HFFc6 (cell line): ENCODE measurements around the gene ORM2. TPM values are rescaled to one million over a fixed set of nuclear protein-coding genes. Genes with fewer than 3 reads are reported as not detected.

Source experiments
- DNase-seq: peaks from one replicate; pipeline ENCODE4 v3.0.0-alpha.2; 2018
- H3K27ac Mint-ChIP-seq: 2 replicates; pipeline ENCODE4 v1.8.0; 2020; ENCODE audit warnings: mild to moderate bottlenecking, mixed read lengths
- H3K27me3 Mint-ChIP-seq: 2 replicates; pipeline ENCODE4 v1.8.0; 2021; ENCODE audit warnings: mild to moderate bottlenecking, moderate library complexity, mixed read lengths; ENCODE audit not compliant: insufficient read depth
- H3K36me3 Mint-ChIP-seq: 2 replicates; pipeline ENCODE4 v1.8.0; 2021; ENCODE audit warnings: low read depth, mixed read lengths
- H3K4me1 Mint-ChIP-seq: 2 replicates; pipeline ENCODE4 v1.8.0; 2020; ENCODE audit warnings: low read depth, mixed read lengths
- H3K4me3 Mint-ChIP-seq: 2 replicates; pipeline ENCODE4 v1.8.0; 2020; ENCODE audit warnings: mild to moderate bottlenecking, moderate library complexity, mixed read lengths
- H3K9me3 Mint-ChIP-seq: 2 replicates; pipeline ENCODE4 v1.8.0; 2020; ENCODE audit warnings: mild to moderate bottlenecking, mixed read lengths
- total RNA-seq, 6 experiments: library from RNA; stranded (reverse); fragmentation: NEBNext Ultra II Directional; extraction: Animal tissue kit (Norgen Biotek cat#: 25700); gene quantifications; 2 replicates in 1 of 6; 3 replicates in 5 of 6; pipeline ENCODE4 v1.2.3, GENCODE V29; 2021
- TF ChIP-seq, protein P1 (sequence below): fragments of 200-600 bp; sonication (generic); IDR thresholded peaks from 2 replicates; pipeline ENCODE4 v1.5.0; 2021; ENCODE audit warnings: antibody characterized with exemption, mild to moderate bottlenecking

The ORM2 gene
- total RNA-seq, 6 experiments from 2014 or later: not detected

DNA sequence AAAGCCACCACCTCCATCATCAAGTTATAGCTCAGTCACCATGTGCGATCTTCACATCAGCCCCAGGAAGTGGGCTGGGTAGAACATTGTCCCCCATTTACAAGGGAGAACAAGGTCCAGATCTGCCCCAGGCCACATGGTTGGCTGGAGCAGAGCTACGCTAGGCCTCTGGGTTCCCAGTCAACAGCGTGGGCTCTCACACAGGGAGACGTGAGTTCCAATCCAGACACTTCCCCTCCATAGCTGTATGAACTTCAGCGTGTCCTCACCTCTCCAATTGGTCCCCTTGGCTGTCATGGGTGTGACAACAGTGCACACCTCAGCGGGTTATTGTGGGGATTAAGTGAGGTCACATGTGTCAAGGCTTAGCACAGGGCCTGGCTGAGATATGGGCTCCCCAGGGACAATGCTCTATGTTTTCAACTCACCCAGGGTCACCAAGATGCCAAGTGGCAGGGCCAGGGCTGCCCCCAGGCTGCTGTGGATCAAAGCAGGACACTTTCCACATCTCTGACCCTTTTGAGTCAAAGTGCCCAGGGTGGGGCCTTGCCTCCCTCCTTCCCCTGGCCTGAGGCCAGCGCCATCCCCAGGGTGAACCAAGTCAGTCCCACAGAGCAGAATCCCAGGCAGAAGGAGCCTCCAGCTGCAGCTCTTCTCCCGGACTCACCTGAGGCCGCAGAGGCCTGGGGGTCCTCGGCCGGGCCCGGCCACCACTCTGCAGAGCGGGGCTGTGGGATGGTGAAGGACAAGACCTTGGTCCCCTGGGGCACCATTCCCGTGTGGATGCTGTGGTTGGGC lies 38.3 kb downstream of the ORM2 start:
- peaks cover 56% of the 10 kb centered on the region for H3K4me1 Mint-ChIP-seq
- no peak for DNase-seq
- H3K9me3 Mint-ChIP-seq: no peaks in the 10 kb centered on the region
- no peak overlapping the region for H3K27ac Mint-ChIP-seq
- peaks cover 3% of the 10 kb centered on the region for H3K27me3 Mint-ChIP-seq
- peaks cover 14% of the 10 kb centered on the region for H3K36me3 Mint-ChIP-seq
- TF ChIP-seq, protein P1, sequence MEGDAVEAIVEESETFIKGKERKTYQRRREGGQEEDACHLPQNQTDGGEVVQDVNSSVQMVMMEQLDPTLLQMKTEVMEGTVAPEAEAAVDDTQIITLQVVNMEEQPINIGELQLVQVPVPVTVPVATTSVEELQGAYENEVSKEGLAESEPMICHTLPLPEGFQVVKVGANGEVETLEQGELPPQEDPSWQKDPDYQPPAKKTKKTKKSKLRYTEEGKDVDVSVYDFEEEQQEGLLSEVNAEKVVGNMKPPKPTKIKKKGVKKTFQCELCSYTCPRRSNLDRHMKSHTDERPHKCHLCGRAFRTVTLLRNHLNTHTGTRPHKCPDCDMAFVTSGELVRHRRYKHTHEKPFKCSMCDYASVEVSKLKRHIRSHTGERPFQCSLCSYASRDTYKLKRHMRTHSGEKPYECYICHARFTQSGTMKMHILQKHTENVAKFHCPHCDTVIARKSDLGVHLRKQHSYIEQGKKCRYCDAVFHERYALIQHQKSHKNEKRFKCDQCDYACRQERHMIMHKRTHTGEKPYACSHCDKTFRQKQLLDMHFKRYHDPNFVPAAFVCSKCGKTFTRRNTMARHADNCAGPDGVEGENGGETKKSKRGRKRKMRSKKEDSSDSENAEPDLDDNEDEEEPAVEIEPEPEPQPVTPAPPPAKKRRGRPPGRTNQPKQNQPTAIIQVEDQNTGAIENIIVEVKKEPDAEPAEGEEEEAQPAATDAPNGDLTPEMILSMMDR: no peak
- H3K4me3 Mint-ChIP-seq: no peak overlapping the region

GRCh38 chr9:114369216-114370130 lies 39.8 kb downstream of the ORM2 start:
- H3K9me3 Mint-ChIP-seq: no peaks in the 10 kb centered on the region
- H3K27me3 Mint-ChIP-seq: peaks cover 3% of the 10 kb centered on the region
- TF ChIP-seq, protein P1: no peak
- no peak for DNase-seq
- no peak overlapping the region for H3K4me3 Mint-ChIP-seq
- no peak overlapping the region for H3K27ac Mint-ChIP-seq
- peaks cover 6% of the 10 kb centered on the region for H3K36me3 Mint-ChIP-seq
- H3K4me1 Mint-ChIP-seq: peaks cover 41% of the 10 kb centered on the region

DNA sequence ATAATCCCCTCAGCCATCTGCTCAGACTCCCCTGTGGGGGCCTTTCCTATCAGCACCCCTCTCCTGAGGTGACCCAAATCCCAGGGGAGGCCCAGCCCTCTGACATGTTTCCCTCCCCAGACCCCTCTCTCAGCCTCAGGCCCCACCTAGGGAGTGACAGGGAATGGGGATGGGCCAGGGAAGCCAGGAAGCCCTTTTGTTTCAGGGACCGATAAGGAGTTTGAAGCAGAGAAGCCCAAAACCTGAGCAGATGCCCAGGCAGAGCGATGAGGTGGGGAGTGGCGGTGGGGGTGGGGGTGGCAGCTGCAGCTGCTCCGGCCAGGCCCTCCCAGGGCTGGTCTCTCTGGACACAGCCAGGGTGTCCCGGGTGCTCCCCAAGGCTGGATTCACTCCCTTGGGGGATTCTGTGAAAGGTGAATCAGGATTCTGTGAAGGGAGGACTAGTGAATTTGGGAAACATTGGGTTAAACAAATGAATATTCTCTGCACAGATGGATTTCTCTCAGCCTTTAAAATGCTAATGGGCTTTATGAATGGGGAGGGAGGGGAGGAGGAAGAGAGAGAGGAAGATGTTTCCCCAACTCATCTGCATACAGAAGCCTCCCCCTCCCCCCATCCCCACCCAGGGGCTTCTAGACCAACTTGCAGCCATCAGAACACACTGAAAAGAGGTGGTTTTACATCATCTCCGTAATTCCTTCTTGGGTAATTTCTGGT lies 40.7 kb downstream of the ORM2 start:
- Mint-ChIP-seq H3K4me1 (peaks cover 31% of the 10 kb centered on the region), H3K27ac (no peak overlapping the region)
- TF ChIP-seq, protein P1: no peak

GRCh38 chr9:114370968-114371320 lies 41.3 kb downstream of the ORM2 start:
- Mint-ChIP-seq H3K9me3 (no peaks in the 10 kb centered on the region), H3K36me3 (no peaks in the 10 kb centered on the region; the same call in 1 of the 2 replicates), H3K4me1 (peaks cover 26% of the 10 kb centered on the region), H3K4me3 (no peak overlapping the region), H3K27ac (no peak overlapping the region), H3K27me3 (peaks cover 3% of the 10 kb centered on the region)
- TF ChIP-seq, protein P1: no peak
- no peak for DNase-seq

More for the DNA sequence above, 40.7 kb downstream of the ORM2 start:
- peaks cover 3% of the 10 kb centered on the region for H3K27me3 Mint-ChIP-seq
- no peak for DNase-seq
- H3K4me3 Mint-ChIP-seq: no peak overlapping the region
- H3K36me3 Mint-ChIP-seq: no peaks in the 10 kb centered on the region; the same call in 1 of the 2 replicates
- no peaks in the 10 kb centered on the region for H3K9me3 Mint-ChIP-seq

- H3K27ac Mint-ChIP-seq: peak overlapping the region; percentile 85; the same call in 1 of the 2 replicates
- H3K27me3 Mint-ChIP-seq: peaks cover 3% of the 10 kb centered on the region; the same call in 1 of the 2 replicates
- H3K4me3 Mint-ChIP-seq: peak overlapping the region; percentile 11; the same call in 1 of the 2 replicates
- H3K36me3 Mint-ChIP-seq: no peaks in the 10 kb centered on the region; the same call in 1 of the 2 replicates
- TF ChIP-seq, protein P1: no peak
- no peaks in the 10 kb centered on the region for H3K9me3 Mint-ChIP-seq
- peaks cover 21% of the 10 kb centered on the region for H3K4me1 Mint-ChIP-seq
- no peak for DNase-seq
Measured at GRCh38 chr9:114371343-114371944, 41.8 kb downstream of the ORM2 start.
